ENCODE results near the gene SCN4B. TPM values are rescaled to one million over a fixed set of nuclear protein-coding genes. Genes with fewer than 3 reads are reported as not detected.

SCN4B gene
- total RNA-seq, 1 experiment from 2014 or later = not detected

Other genes starting within 250 kb of the SCN4B start
- not detected in 2 replicates for gene TMPRSS13, start 223.4 kb downstream of the SCN4B start, total RNA-seq (2014; rRNA removed; shearing (Covaris generic))
- gene IL10RA, start 166.4 kb downstream of the SCN4B start, total RNA-seq (2014; rRNA removed; shearing (Covaris generic)) = not detected in 2 replicates
- not detected in 2 replicates for gene TMPRSS4, start 75.7 kb downstream of the SCN4B start, total RNA-seq (2014; rRNA removed; shearing (Covaris generic))
- gene SMIM35, start 65.9 kb downstream of the SCN4B start, total RNA-seq (2014; rRNA removed; shearing (Covaris generic)) = not detected in 2 replicates
- not detected in 2 replicates for gene SCN2B, start 23.8 kb upstream of the SCN4B start, total RNA-seq (2014; rRNA removed; shearing (Covaris generic))
- not detected in 2 replicates for gene JAML, start 72.2 kb upstream of the SCN4B start, total RNA-seq (2014; rRNA removed; shearing (Covaris generic))
- not detected in 2 replicates for gene MPZL3, start 99.5 kb upstream of the SCN4B start, total RNA-seq (2014; rRNA removed; shearing (Covaris generic))
- not detected in 2 replicates for gene MPZL2, start 111.5 kb upstream of the SCN4B start, total RNA-seq (2014; rRNA removed; shearing (Covaris generic))
- gene CD3E, start 151.9 kb upstream of the SCN4B start, total RNA-seq (2014; rRNA removed; shearing (Covaris generic)) = not detected in 2 replicates
- not detected in 2 replicates for gene CD3D, start 189.9 kb upstream of the SCN4B start, total RNA-seq (2014; rRNA removed; shearing (Covaris generic))
- gene CD3G, start 191.5 kb upstream of the SCN4B start, total RNA-seq (2014; rRNA removed; shearing (Covaris generic)) = not detected in 2 replicates
- gene UBE4A, start 206.8 kb upstream of the SCN4B start, total RNA-seq (2014; rRNA removed; shearing (Covaris generic)) = 20.6 and 29.7 TPM in 2 replicates
- 51.1 and 55.4 TPM in 2 replicates for gene ATP5MG, start 248.8 kb upstream of the SCN4B start, total RNA-seq (2014; rRNA removed; shearing (Covaris generic))